CD4-positive, alpha-beta T cell treated with Interleukin-15 for 1 hour (primary cell): ENCODE data around the gene LZTS2.
"Not testable (repeated sequence)": the region's sequence is repeated elsewhere in the genome, so short reads cannot be mapped to it uniquely, and the experiment has no call there.

ENCODE experiments used
- DNase-seq: peaks from one replicate; pipeline ENCODE4 v3.0.0-alpha.2; 2020

LZTS2 gene

DNA sequence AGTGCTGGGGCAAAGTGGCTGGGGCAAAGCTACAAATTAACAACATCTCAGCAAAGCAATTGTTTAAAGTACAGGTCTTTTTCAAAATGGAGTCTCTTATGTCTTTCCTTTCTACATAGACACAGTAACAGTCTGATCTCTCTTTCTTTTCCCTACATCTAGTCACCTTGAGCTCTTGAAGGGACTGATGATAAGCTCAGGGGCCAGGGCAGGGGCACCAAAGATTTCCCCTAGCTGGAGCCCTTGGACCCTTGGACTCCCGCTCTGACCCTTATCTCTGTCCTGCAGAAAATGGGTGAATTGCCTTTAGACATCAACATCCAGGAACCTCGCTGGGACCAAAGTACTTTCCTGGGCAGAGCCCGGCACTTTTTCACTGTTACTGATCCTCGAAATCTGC lies 34.8 kb downstream of the LZTS2 start:
- DNase-seq: not testable (repeated sequence)

DNA sequence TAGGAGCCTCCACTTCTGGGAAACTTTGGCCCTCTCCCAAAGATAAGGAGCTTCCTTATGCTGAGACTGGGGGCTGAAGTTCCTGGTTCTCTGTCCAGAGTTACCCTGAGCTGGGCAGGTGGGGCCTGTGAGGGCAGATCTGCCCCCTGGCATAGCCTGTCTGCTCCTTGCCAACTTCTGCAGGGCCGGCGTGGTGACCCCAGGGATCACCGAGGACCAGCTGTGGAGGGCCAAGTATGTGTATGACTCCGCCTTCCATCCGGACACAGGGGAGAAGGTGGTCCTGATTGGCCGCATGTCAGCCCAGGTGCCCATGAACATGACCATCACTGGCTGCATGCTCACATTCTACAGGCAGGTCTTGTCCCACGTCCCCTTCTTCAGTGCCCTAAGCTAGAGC lies 35.7 kb downstream of the LZTS2 start:
- no peak for DNase-seq

DNA sequence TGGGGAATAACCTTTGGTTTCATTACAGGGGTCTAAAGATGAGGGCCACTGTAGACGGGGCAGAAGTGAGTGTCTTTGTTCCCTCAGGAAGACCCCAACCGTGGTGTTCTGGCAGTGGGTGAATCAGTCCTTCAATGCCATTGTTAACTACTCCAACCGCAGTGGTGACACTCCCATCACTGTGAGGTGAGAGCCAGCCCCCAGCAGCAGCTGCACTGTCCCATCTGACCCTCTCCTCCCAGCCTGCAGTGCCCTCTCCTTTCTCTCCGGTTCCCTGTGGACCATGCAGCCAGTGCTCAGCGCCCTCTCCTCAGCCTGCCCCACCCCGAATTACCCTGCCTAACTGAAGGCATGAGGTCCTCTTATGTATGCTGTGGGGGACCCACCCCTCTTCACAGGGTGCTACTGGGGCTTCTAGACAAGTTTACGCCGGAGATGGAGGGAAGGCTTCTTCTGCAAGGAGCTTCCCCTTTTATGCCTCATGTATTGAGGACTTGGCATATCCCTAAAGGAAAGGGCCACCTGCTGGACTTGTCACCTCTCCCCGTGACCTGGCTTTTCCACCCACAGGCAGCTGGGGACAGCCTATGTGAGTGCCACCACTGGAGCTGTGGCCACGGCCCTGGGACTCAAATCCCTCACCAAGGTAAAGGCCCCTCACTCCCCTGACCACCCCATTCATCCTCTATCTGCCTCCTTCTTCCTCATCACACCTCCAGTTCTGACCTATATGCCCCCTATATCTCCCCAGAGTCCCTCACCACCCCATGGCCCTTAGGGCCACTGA lies 36.5 kb downstream of the LZTS2 start:
- DNase-seq: no peak

DNA sequence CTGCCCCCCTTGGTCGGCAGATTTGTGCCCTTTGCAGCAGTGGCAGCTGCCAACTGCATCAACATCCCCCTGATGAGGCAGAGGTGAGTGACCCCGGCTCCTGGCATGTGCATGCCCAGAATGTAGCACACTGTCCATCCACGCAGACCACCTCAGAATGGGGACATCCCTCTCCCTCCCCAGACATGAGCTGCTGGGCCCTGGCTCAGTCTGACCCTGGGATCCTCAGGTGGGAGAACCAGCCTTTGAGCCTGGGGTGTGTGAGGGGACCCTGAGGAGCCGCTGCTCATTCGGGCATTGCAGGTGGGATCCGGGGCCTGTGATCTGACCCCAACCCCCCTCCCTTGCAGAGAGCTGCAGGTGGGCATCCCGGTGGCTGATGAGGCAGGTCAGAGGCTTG lies 37.1 kb downstream of the LZTS2 start:
- DNase-seq: no peak

DNA sequence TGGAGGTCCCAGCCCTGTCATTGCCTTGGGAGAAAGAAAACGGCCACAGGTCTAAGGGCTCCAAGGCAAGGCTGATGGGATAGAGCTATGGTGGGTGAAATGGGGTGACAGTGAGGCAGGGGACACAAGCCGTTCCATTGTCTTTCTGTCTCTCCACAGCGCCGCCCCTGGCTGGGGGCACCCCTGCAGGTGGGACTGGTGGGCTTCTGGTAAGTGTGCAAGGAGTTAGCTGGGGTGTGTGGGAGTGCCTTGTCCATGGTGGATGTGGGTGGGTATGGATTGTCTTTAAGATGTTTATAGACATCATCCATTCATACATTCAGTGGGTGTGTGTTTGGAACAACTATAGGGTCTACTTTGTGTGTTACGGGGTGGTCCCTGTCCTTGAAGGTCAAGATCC lies 38.9 kb downstream of the LZTS2 start:
- no peak for DNase-seq

DNA sequence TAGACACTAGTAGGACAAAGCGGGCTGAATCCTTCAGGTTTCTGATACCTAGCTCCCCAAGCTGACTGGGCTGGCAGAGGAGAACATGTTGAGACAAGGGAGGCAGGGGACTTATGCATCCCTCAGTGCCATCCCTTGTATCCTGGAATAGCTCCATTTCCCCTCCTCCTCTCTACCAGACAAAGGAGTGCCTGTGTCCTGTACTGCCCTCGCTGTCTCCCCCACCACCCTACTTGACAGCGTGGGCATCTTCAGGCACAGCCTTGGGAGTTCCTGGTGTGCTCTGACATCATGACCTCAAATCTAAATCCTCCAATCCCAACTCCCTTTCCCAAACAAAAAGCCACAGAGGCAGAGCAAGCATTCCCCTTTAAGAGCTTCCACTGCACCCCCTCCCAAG lies 40.5 kb downstream of the LZTS2 start:
- no peak for DNase-seq

DNA sequence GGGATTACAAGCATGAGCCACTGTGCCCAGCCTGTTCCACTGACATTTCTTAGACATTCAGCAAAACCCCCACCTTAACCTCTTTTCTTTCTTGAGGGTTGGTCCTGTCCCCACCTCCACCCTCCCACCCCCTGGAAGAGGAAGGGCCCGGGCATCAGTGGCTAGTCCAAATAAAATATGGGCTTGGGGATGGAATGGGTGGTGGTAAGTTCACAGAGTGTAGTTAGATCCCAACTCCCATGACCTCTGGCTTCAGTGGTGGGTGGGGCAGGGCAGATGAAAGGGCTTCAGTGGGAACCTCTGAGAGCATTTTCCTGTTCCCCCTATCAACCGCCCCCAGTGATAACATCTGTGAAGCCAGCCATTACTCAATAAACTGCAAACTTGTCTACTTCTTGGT lies 41.2 kb downstream of the LZTS2 start:
- no peak for DNase-seq

DNA sequence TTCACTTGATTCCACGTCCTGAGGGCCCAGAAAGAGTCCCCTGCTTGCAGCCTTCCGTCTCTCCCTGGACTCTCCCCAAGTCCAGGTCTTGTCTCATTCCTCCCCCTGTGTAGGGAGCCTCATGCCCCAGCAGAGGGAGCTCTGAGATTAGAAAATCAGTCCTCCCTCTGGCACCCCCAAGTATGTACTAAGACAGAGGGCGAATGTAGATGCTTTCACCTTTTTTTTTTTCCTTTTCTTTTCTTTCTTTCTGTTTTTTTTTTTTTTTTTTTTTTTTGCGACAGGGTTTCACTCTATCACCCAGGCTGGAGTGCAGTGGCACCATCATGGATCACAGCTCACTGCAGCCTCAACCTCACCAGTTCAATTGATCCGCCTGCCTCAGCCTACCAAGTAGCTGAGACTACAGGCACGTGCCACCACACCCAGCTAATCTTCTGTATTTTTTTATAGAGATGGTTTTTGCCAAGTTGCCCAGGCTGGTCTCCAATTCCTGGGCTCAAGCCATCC lies 41.7 kb downstream of the LZTS2 start:
- peak; percentile 80 for DNase-seq

DNA sequence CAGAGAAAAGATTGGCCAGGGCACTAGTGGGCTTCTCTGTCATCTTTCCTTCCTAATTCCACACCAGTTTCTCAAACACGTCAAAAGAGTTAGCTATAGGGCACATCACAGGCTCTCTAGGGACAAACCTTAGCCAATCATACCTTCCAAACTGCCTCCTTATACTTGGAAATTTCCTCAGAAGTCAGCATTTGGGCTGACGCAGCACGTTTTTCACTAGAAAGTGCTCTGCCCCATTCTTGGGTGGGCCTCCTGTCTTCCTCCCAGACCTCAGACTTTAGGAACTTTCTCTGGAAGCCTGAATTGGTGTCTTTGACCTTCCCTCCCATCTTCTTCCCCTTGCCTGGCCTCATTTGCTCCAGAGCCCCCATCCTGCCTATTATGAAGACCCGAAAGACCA lies 42.5 kb downstream of the LZTS2 start:
- no peak for DNase-seq

DNA sequence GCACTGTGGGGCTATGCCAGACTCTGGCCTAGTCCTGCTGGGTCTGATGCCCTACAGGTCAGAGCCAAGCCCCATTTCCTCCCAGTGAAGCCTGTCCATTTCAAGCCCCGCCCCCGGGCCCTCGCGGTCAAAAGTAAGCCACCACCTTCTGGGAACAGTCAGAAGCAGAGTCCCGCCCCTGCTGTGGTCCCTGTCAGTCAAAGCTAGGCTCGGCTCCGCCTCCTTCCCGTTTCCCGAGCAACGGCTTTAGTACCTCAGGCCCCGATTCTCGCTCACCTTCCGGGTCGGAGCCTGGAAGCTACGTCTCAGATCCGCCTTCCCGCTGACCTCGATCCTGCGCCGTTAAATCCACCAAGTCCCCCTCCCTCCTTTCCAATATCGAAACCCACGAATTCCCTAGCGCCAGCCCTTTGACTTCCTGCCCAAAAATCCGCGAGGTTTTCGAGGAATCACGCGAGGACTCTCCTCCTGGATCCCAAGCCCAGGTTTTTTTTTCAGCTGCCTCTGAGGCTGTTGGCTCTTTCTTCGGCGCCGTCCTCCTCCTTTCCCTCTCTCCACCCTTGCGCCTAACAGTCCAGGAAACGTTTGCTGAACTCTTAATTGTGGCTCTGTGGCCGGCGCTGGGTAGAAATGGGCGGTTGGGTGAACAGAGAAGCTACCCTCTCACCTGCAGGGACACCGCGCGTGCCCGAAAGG lies 43.2 kb downstream of the LZTS2 start:
- peak; percentile 88 for DNase-seq

DNA sequence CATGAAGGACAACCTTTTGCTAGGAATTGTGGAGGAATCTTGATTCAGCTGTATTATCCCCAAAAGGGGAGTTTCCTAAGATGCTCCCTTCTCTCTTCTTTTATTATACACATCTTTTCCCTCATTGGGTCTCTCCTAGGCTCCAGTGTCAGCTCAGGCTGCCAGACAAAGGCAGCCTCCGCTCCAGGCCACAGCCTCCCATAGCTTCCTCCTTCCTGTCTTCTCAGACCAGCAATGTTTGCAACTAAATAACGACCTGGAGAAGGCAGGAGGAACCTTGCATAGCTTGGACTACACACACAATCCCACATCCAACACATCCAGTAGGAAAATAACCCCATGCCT lies 43.7 kb downstream of the LZTS2 start:
- no peak for DNase-seq

DNA sequence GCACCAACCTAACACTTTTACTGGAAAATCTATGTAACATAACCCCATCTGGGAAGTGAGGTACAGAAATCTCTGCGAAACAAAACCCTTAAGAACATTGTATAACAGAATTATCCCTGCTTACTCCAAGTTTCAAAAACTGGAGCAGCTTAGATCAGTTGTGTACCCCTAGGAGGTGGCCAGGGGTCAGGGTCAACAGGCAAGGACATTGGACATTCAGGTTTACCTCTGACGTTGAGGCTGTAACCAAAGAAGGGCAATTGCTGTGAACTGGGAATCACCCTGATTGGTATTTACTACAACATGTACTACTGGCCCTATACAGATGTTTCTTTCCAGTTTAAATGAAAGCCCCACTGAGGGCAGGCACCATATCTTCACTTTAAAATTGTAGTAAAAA lies 44.5 kb downstream of the LZTS2 start:
- DNase-seq: no peak

DNA sequence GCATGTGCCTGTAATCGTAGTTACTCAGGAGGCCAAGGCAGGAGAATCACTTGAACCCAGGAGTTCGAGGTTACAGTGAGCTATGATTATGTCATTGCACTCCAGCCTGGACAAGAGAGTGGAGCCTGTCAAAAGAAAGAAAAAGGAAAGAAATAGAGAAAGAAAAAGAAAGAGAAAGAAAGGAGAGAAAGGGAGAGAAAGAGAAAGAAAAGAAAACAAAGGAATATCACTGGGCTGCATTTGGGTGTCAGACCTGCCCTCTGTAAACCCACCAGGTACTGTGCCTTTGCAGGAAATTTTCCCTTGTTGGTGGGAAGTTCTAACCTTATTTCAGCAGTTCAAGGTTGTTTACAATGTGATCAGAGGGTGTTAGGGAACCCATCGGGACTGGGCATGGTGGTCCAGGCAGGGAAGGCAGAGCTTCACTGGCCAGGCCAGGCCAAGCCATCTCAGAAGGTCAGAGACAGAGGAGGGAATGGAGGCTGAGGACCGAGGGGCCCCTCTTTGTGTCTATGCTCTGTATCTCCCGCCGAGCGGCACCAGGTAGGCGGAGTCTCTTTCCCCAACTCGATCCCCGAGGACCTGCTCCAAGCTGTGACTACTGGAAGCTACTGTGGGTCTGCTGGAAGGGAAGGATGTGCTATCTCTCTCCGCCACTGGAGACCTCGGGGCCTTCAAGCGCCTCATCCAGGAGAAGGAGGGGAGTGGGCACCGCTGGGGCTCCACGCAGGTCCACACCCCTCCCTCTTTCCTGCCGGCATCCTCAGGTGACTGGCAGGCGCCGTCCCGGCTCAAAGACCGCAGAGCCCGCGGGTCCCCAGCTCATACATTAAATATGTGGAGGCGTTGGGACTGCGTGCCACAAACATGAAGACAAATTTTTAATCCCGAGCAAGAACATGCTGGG lies 47.0 kb downstream of the LZTS2 start:
- DNase-seq: no peak

DNA sequence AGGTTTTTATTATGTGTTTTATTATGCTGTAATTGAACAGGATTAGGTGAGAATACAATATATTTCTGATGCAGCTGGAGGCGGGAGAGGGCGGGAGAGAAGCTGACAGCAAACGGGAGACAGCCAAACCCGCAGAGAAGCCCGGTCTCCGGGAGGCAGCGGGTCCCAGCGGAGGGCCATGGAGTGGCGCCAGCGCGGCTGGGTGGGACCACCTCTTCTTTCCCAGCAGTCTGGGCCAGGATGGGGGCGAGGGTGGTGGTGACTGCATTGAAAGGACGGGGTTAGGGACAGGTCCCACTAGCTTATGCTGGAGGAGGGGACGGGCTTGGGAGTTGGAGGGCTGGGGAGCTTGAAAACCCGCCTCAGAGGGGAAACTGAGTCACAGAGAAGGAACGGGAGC lies 47.7 kb downstream of the LZTS2 start:
- DNase-seq: no peak

DNA sequence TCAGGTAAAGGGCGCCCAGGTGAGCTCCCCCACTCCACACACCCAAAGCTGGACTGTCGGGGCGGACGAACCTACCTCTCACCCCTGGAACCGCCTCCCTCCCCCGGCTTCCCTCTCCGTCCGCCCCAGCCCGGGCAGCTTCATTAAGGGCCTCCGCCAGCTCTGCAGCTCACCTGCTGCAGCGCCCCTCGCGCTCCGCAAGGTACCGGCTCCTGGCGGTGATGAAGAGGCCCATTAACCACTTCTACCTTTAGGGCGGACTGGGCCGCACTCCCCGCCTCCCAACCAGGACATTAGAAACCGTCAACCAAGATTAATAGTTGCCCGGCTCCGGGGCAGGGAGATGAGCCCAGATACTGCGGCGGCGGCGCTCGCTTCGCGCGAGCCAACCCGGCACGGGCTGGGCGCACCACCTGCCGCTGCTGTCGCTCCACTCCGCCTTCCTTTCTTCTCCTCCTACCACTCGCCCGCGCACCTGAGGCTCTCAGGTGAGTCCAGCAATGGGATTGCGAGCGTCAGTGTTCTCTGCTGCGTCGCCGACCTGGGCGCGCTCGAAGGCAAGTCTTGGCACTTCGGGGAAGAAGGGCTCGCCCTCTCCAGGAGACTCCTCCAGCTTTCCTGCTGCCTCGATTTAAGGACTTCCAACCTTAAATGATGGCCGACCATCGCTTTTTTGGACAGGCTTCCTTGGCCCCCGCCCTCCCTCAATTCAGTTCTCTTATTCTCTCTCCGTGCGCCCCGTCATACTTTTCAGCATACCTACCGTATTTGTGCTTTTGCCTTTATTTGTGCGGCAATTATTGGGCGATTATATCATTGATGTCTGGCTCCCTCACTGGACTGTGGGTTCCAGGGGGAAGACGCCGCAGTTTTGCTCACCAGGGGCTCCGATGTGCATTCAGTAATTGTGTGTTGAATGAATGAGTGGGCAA lies 48.6 kb downstream of the LZTS2 start:
- DNase-seq: no peak

DNA sequence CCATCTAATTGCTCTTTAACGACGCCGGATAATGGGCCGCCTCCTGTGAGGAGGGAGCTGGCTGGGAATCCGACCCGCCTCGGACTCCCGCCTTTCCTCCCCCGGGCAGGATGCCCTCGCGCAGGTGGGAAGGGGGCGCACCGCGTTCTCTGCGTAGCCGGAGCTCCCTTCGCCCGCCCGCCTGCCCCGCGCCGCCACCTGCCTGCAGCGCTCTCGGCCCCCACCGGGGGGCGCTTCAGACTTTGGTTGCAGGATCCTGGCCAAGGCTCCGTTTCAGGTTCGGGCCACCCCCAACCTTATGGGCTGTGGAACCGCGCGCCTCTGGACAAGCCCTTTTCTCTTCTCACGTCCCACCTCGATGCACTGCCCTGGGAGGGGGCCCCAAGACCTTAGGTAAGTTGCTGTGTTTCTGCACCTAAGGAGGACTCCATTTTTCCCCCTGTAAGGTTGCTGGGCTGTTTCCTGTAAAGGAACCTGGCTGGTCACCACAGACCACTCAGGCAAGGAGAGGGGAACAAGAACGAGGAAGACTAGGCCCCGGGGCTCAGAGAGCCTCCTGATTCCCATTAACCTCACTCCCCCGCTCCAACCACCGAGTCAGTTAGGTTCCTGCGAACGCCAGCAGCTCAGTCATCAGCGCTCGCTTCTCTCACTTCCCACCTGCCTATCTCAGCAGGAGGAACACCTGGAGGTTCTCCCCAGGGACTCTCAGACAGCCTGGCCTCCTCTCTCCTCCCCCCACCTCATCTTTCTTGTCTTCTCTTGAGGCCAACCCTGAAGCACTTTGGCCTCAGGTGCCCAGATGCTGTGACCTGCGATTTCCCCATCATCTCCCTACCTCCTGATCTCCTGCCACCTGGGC lies 50.8 kb downstream of the LZTS2 start:
- peak; percentile 70 for DNase-seq

DNA sequence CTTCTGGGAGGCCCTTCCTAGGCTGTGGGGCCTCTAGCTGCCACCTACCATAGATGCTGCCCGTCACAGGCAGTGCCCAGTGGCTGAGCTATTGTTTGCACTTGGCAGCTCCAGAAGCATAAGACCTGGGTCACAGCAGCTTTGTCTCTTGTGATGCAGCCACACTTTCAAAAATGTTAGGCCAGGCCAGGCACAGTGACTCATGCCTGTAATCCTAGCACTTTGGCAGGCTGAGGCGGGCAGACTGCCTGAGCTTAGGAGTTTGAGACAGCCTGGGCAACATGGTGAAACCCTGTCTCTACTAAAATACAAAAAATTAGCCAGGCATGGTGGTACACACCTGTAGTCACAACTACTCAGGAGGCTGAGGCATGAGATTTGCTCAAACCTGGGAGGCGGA lies 52.7 kb downstream of the LZTS2 start:
- DNase-seq: no peak

DNA sequence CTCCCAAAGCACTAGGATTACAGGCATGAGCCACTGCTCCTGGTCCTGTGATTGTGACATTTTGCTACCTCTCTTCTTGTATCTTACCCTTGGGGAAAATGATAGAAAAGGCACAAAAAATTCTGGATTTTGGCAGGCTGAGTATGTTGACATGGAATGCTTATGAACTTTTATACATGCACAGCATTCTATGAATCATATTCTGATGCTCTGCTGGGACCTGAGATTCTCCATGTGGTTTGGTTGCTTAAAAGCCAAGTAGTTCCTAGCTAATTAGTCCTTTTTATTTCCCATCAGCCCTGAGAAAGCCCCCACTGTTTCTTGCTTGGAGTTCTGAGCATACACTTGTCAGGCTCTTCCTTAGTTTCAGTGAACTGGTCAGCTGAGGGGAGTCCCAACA lies 53.9 kb downstream of the LZTS2 start:
- DNase-seq: no peak

DNA sequence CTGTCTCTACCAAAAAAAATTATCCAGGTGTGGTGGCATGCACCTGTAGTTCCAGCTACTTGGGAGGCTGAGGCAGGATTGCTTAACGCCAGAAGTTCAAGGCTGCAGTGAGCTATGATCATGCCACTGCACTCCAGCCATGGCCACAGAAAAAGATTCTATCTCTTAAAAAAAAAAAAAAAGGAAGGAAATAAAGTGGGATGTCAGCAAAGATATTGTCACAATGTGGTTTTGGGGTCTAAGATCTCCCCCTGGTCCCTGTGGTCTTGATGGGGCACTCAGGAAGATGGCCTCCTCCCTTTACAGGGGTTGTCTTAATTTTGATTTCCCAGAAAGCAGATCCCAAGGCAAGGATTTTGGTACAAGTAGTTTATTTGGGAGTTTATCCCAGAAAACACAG lies 54.7 kb downstream of the LZTS2 start:
- DNase-seq: no peak

DNA sequence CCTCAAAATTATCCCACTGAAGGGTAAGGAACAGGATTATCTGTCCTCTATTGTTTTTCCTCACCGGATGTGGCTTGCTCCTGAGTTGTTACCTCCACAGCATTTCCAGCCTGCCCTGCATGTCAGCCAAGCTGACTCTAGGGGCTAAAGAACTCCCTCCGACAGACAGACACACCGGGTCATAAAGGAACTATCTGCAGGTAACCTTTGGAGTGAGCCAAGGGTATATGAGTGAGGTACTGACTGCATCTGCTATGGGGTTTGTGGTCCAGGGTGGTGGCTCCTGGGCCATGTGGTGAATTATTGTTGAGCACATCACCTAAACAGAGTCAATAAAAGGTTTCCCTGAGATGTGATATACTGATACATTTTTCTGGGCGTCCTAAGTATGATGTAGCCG lies 55.3 kb downstream of the LZTS2 start:
- DNase-seq: no peak

DNA sequence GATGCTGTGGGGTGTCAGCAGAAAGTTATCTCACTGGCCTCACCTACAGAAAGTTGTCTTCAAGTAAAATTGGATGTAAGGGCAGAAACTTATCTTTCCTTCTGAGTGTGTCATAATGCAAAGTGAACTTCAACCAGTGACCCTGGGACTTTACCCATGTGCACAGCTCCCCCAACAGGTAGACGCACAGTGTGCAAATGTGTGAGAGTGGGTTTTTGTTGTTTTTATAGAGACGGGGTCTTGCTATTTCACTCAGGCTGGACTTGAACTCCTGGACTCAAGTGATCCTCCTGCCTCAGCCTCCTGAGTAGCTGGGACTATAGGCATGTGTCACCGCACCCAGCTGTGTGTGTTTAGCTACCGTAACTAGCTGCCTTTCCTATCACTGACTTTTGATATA lies 55.8 kb downstream of the LZTS2 start:
- no peak for DNase-seq
